GM21825 (cell line): ENCODE data around the gene DUSP15.
"Not testable (repeated sequence)": the region's sequence is repeated elsewhere in the genome, so short reads cannot be mapped to it uniquely, and the experiment has no call there.

Experiments
- ATAC-seq: cut with Tn5 transposase; IDR thresholded peaks from one replicate; pipeline ENCODE4 v1.9.1; 2021; ENCODE audit warnings: mild to moderate bottlenecking, moderate library complexity; ENCODE audit not compliant: unreplicated experiment

DUSP15 gene

GRCh38 chr20:31824125-31824485 is 46.2 kb downstream of the DUSP15 start:
- ATAC-seq = no peak

GRCh38 chr20:31823360-31824124 is 46.8 kb downstream of the DUSP15 start:
- ATAC-seq = no peak

GRCh38 chr20:31822421-31823330 is 47.7 kb downstream of the DUSP15 start:
- ATAC-seq = peak; percentile 66

- no peak for ATAC-seq
Measured at GRCh38 chr20:31821427-31821826, 48.9 kb downstream of the DUSP15 start.

- ATAC-seq = no peak
Measured at GRCh38 chr20:31820228-31820627, 50.1 kb downstream of the DUSP15 start.

- no peak for ATAC-seq
Measured at GRCh38 chr20:31819083-31819784, 51.1 kb downstream of the DUSP15 start, which contains the start of gene MYLK2. TSS of gene MYLK2 (plus strand) at chr20:31819356. CDS start at chr20:31819581, 225 bp downstream.

GRCh38 chr20:31818376-31818908 is 51.9 kb downstream of the DUSP15 start:
- ATAC-seq = no peak

- ATAC-seq = no peak
Measured at GRCh38 chr20:31817461-31817860, 52.9 kb downstream of the DUSP15 start.

GRCh38 chr20:31816221-31816620 is 54.1 kb downstream of the DUSP15 start:
- no peak for ATAC-seq

- no peak for ATAC-seq
Measured at GRCh38 chr20:31815408-31816188, 54.7 kb downstream of the DUSP15 start.

- not testable (repeated sequence) for ATAC-seq
Measured at GRCh38 chr20:31814142-31814541, 56.2 kb downstream of the DUSP15 start.

GRCh38 chr20:31813611-31814010 is 56.7 kb downstream of the DUSP15 start:
- ATAC-seq = no peak

GRCh38 chr20:31811796-31812728 is 58.3 kb downstream of the DUSP15 start:
- no peak for ATAC-seq

- no peak for ATAC-seq
Measured at GRCh38 chr20:31811198-31811597, 59.1 kb downstream of the DUSP15 start.
